Thyroid gland (tissue), 4 donors: ENCODE measurements around the gene OR6N2. TPM values are rescaled to one million over a fixed set of nuclear protein-coding genes. Genes with fewer than 3 reads are reported as not detected.

Experiments used
- DNase-seq, 2 donors: peaks; one replicate each; pipeline ENCODE4 v3.0.0-alpha.2; 2019
- H3K27ac ChIP-seq, 3 donors: fragments of 200-600 bp; sonication (generic); 1 replicate in 2 of 3; 2 replicates in 1 of 3; pipeline ENCODE4 v1.5.1; 2016 to 2019; ENCODE audit warnings: mild to moderate bottlenecking in 1 of 3, moderate library complexity in 1 of 3
- H3K27me3 ChIP-seq: fragments of 200-600 bp; sonication (generic); one replicate; pipeline ENCODE4 v1.5.1; 2019
- H3K36me3 ChIP-seq, 2 donors: fragments of 200-600 bp; sonication (generic); one replicate each; pipeline ENCODE4 v1.5.1; 2016 to 2019
- H3K4me1 ChIP-seq, 2 donors: fragments of 200-600 bp; sonication (generic); one replicate each; pipeline ENCODE4 v1.5.1; 2017 to 2019
- H3K4me3 ChIP-seq, 3 donors: fragments of 200-600 bp; sonication (generic); replicated peaks in 1 of 3; 1 replicate in 2 of 3; 2 replicates in 1 of 3; pipeline ENCODE4 v1.5.1; 2016; ENCODE audit warnings: mild to moderate bottlenecking in 1 of 3
- H3K9me3 ChIP-seq: fragments of 200-600 bp; sonication (generic); one replicate; pipeline ENCODE4 v1.5.1; 2017
- POLR2A ChIP-seq, 2 donors: fragments of 450-650 bp; IDR thresholded peaks; one replicate each; pipeline ENCODE4 v1.6.1; 2017; ENCODE audit warnings: antibody characterized with exemption in 2 of 2, mild to moderate bottlenecking in 2 of 2, moderate library complexity in 1 of 2
- WGBS, 2 donors: methylation state at CpG; one replicate each; pipeline ENCODE4 v1.1.5; 2017; 5-methylcytosine and 5-hydroxymethylcytosine counted together
- intact Hi-C: fragments of 100-400 bp; cut with DNase I; formaldehyde crosslinking; loops from one replicate; pipeline ENCODE4 v1.15.1; 2023
- total RNA-seq, 4 donors: library from RNA; depleted of rRNA; stranded (reverse); fragments of >200 nt; gene quantifications; one replicate each; pipeline ENCODE4 v1.2.3, GENCODE V29; 2016
- TF ChIP-seq, protein P1 (sequence below), 6 experiments: fragments of 200-600 bp in 3 of 6; fragments of 450-650 bp in 3 of 6; sonication (generic) in 3 of 6; IDR thresholded peaks; one replicate each; pipeline ENCODE4 v1.5.1; 2016 to 2019; ENCODE audit warnings: antibody characterized with exemption in 6 of 6, mild to moderate bottlenecking in 2 of 6, inconsistent platforms in 1 of 6, moderate library complexity in 1 of 6

Gene OR6N2
- total RNA-seq, 4 donors from 2014 or later, result not detected

GRCh38 chr1:158809256-158809655 lies 28.3 kb upstream of the OR6N2 start:
- Histone ChIP-seq H3K27me3 (no peaks in the 10 kb centered on the region), H3K9me3 (no peaks in the 10 kb centered on the region), H3K4me1 (no peaks in the 10 kb centered on the region), H3K36me3 (no peaks in the 10 kb centered on the region), H3K27ac (no peak overlapping the region), H3K4me3 (no peak overlapping the region)
- intact Hi-C loops, result no loop called here
- 75 to 85% methylated on average over 3 of the region's 3 CpGs for WGBS, 2 donors
- TF ChIP-seq, protein P1, sequence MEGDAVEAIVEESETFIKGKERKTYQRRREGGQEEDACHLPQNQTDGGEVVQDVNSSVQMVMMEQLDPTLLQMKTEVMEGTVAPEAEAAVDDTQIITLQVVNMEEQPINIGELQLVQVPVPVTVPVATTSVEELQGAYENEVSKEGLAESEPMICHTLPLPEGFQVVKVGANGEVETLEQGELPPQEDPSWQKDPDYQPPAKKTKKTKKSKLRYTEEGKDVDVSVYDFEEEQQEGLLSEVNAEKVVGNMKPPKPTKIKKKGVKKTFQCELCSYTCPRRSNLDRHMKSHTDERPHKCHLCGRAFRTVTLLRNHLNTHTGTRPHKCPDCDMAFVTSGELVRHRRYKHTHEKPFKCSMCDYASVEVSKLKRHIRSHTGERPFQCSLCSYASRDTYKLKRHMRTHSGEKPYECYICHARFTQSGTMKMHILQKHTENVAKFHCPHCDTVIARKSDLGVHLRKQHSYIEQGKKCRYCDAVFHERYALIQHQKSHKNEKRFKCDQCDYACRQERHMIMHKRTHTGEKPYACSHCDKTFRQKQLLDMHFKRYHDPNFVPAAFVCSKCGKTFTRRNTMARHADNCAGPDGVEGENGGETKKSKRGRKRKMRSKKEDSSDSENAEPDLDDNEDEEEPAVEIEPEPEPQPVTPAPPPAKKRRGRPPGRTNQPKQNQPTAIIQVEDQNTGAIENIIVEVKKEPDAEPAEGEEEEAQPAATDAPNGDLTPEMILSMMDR (IDR thresholded peaks at IDR 0.05), result no peak
- TF ChIP-seq POLR2A (IDR thresholded peaks at IDR 0.05), result no peak
- no peak for DNase-seq

DNA sequence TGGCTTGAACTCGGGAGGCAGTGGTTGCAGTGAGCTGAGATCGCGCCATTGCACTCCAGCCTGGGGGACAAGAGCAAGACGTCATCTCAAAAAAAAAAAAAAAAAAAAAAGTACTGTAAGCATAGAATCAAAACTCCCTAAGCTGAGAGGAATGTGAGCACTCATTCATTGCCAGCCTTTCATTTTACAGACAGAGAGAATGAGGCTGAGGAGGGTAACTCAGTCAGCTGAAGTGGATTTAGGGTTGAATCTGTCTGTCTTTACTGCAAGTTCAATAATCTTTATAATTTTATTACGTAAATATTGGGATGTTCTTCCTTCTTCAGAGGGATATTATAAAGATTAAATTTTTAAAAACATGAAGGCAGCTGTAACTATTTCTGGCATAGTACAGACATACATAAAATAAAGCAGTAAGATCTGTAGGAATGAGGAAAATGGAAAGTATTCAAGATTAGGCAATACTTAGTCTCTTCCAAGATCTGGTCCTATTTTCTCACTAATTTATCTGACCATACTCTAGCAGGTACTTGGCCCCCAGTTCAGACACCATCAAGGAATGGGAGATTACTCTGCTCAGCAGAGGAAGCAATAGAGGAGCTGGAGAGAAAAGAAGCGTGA lies 26.0 kb upstream of the OR6N2 start:
- DNase-seq, result no peak
- TF ChIP-seq, protein P1 (IDR thresholded peaks at IDR 0.05), result no peak
- TF ChIP-seq POLR2A (IDR thresholded peaks at IDR 0.05), result no peak
- Histone ChIP-seq H3K9me3 (no peaks in the 10 kb centered on the region), H3K27me3 (no peaks in the 10 kb centered on the region), H3K27ac (no peak overlapping the region), H3K4me1 (no peaks in the 10 kb centered on the region), H3K36me3 (no peaks in the 10 kb centered on the region), H3K4me3 (no peak overlapping the region)
- intact Hi-C loops, result no loop called here
- WGBS, 2 donors, result 81 to 82% methylated on average over 6 of the region's 6 CpGs

- Histone ChIP-seq H3K36me3 (no peaks in the 10 kb centered on the region), H3K27me3 (no peaks in the 10 kb centered on the region), H3K9me3 (no peaks in the 10 kb centered on the region), H3K4me1 (no peaks in the 10 kb centered on the region), H3K4me3 (no peak overlapping the region), H3K27ac (no peak overlapping the region)
- WGBS, 2 donors, result 89 to 96% methylated on average over 1 of the region's 1 CpG
- no peak for DNase-seq
- TF ChIP-seq, protein P1 (IDR thresholded peaks at IDR 0.05), result no peak
- TF ChIP-seq POLR2A (IDR thresholded peaks at IDR 0.05), result no peak
- intact Hi-C loops, result no loop called here
Measured at GRCh38 chr1:158803678-158804077, 22.7 kb upstream of the OR6N2 start.

DNA sequence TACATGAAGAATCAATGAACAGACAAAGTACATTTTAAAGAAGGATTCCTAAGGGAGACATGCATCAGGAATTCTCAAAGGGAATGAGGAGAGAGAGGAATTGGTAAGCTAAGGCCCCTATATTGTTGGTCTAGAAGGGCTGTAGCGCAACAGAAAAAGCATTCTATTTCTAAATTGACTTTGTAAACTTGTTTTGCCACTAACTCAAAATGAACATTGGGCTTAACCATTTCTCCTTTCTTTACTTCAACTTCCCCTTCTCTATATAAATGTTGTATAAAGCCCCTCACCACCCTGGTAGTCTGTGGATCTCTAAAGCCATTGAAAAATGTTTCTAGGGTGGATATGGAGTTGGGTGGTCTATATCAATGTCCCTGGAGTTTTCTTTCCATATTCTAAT lies 20.4 kb upstream of the OR6N2 start:
- Histone ChIP-seq H3K4me1 (no peaks in the 10 kb centered on the region), H3K4me3 (no peak overlapping the region), H3K9me3 (no peaks in the 10 kb centered on the region), H3K36me3 (no peaks in the 10 kb centered on the region), H3K27ac (no peak overlapping the region), H3K27me3 (no peaks in the 10 kb centered on the region)
- DNase-seq, result no peak
- TF ChIP-seq POLR2A (IDR thresholded peaks at IDR 0.05), result no peak
- TF ChIP-seq, protein P1 (IDR thresholded peaks at IDR 0.05), result no peak
- 83 to 85% methylated on average over 1 of the region's 1 CpG for WGBS, 2 donors
- intact Hi-C loops, result no loop called here

DNA sequence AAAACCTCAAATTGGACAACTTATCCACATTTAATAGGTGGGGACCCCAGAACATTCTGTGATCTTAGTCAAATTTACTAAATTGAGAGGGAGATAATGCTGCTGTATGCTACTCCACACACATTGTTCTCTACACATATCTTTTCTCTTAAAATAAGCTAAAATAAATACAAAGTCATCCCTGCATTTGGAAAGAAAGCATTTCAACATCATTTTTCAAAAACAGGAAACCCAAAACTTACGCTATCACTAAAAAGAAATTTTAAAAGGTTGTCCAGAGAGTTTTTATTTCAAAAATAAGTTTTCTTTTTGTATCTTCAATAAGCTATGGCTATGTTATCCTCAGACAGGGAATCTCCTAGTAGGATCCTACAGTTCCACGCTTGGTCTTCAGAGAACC lies 19.5 kb upstream of the OR6N2 start:
- H3K4me1 ChIP-seq, result no peaks in the 10 kb centered on the region
- intact Hi-C loops, result no loop called here
- H3K27me3 ChIP-seq, result no peaks in the 10 kb centered on the region
- H3K4me3 ChIP-seq, result no peak overlapping the region
- no peak for TF ChIP-seq POLR2A (IDR thresholded peaks at IDR 0.05)
- TF ChIP-seq, protein P1 (IDR thresholded peaks at IDR 0.05), result no peak
- 87 to 88% methylated on average over 2 of the region's 2 CpGs for WGBS, 2 donors
- H3K27ac ChIP-seq, result no peak overlapping the region
- no peaks in the 10 kb centered on the region for H3K9me3 ChIP-seq
- no peaks in the 10 kb centered on the region for H3K36me3 ChIP-seq
- no peak for DNase-seq
